ENCODE measurements around the gene FMO3. TPM values are rescaled to one million over a fixed set of nuclear protein-coding genes. Genes with fewer than 3 reads are reported as not detected.

The FMO3 gene
- polyA plus RNA-seq (ENCODE audit: insufficient read length in 10 of 10), result under 1 TPM in 8 of 10 donors, not detected in 2; 0.09 to 0.41 (median 0.22) TPM
- long read RNA-seq, donor 1, result 0 reads
- long read RNA-seq, donor 2, result 0 reads
- long read RNA-seq, donor 3, result 0 reads
- long read RNA-seq, donor 4, result 0 reads
- long read RNA-seq, donor 5, result 0 reads
- long read RNA-seq, donor 6, result 0 reads
- long read RNA-seq, donor 7, result 0 reads
- long read RNA-seq, donor 8, result 0 reads
- long read RNA-seq, donor 9, result 0 reads

- DNase-seq, result no peak
Measured at GRCh38 chr1:171090604-171091003, at the start of gene FMO3. Gene FMO3 (plus strand): TSS chr1:171090905. CDS start chr1:171092659, 1,754 bp downstream.

- DNase-seq, result no peak
Measured at GRCh38 chr1:171048014-171048413, 42.7 kb upstream of the FMO3 start.

- no peak for DNase-seq
Measured at GRCh38 chr1:171052977-171053376, 37.7 kb upstream of the FMO3 start.

GRCh38 chr1:171055966-171056643 is 34.6 kb upstream of the FMO3 start:
- no peak for DNase-seq

- no peak for DNase-seq
Measured at GRCh38 chr1:171061425-171062143, 29.1 kb upstream of the FMO3 start.

GRCh38 chr1:171062902-171063301 is 27.8 kb upstream of the FMO3 start:
- DNase-seq, result no peak

- no peak for DNase-seq
Measured at GRCh38 chr1:171075041-171075440, 15.7 kb upstream of the FMO3 start.

- DNase-seq, result peak; percentile 43 to 77 (median 52)
Measured at GRCh38 chr1:171081314-171081753, 9.4 kb upstream of the FMO3 start.

GRCh38 chr1:171081763-171082201 is 8.9 kb upstream of the FMO3 start:
- DNase-seq, result peak in 2 of 3 donors; percentile 2 to 8

GRCh38 chr1:171082606-171083005 is 8.1 kb upstream of the FMO3 start:
- DNase-seq, result no peak

GRCh38 chr1:171083222-171083621 is 7.5 kb upstream of the FMO3 start:
- peak in 1 of 3 donors; percentile 32 for DNase-seq

GRCh38 chr1:171084091-171084490 is 6.6 kb upstream of the FMO3 start:
- DNase-seq, result no peak

- no peak for DNase-seq
Measured at GRCh38 chr1:171084870-171085269, 5.8 kb upstream of the FMO3 start.

GRCh38 chr1:171087896-171088295 is 2.8 kb upstream of the FMO3 start:
- no peak for DNase-seq

GRCh38 chr1:171103862-171104261 is 13.2 kb downstream of the FMO3 start:
- no peak for DNase-seq

- DNase-seq, result peak in 1 of 3 donors; percentile 33
Measured at GRCh38 chr1:171107262-171107940, 16.7 kb downstream of the FMO3 start.

- no peak for DNase-seq
Measured at GRCh38 chr1:171107969-171108368, 17.3 kb downstream of the FMO3 start.

GRCh38 chr1:171109966-171110365 is 19.3 kb downstream of the FMO3 start:
- no peak for DNase-seq

GRCh38 chr1:171110621-171111326 is 20.1 kb downstream of the FMO3 start:
- DNase-seq, result peak; percentile 58 to 84 (median 59)

- no peak for DNase-seq
Measured at GRCh38 chr1:171112119-171112518, 21.4 kb downstream of the FMO3 start.

GRCh38 chr1:171113382-171113781 is 22.7 kb downstream of the FMO3 start:
- DNase-seq, result no peak

All from muscle of back (tissue), 13 donors.